H1 (cell line): ENCODE results near the gene EFEMP1. TPM values are rescaled to one million over a fixed set of nuclear protein-coding genes. Genes with fewer than 3 reads are reported as not detected.

Source experiments
- CTCF ChIA-PET: fragments of 300-600 bp; sonication (Branson Sonifier 250); formaldehyde crosslinking; loops from one replicate; lab custom pipeline; 2021; ENCODE audit not compliant: partially characterized antibody; lab: Charles Lee
- POLR2A ChIA-PET: fragments of 300-600 bp; sonication (Branson Sonifier 250); formaldehyde crosslinking; loops from one replicate; lab custom pipeline; 2021; ENCODE audit warnings: inconsistent platforms; ENCODE audit not compliant: partially characterized antibody; lab: Charles Lee
- DNase-seq, 2 experiments: peaks; one replicate each; pipeline versions ENCODE4 v3.0.0 to v3.0.0-alpha.2; 2010 to 2022; ENCODE audit warnings: low spot score in 2 of 2, low read depth in 1 of 2, mixed read lengths in 1 of 2
- FAIRE-seq: peaks from 2 replicates; lab custom pipeline; 2011; peaks lifted over from hg19 to GRCh38; lab: Jason Lieb, UNC
- H2AFZ ChIP-seq: 2 replicates; pipeline ENCODE4 v1.8.1; 2012; ENCODE audit warnings: low read length, inconsistent platforms
- H2AK5ac ChIP-seq: 2 replicates; pipeline ENCODE4 v1.6.1; 2013; ENCODE audit warnings: low read depth, low read length
- H2BK120ac ChIP-seq: replicated peaks from 2 replicates; pipeline ENCODE3; 2013; ENCODE audit warnings: low read depth, low read length, inconsistent platforms
- H2BK12ac ChIP-seq: 2 replicates; pipeline ENCODE4 v1.6.1; 2013; ENCODE audit warnings: low read depth, low read length
- H2BK15ac ChIP-seq: 2 replicates; pipeline ENCODE4 v1.6.1; 2013; ENCODE audit warnings: low read length
- H2BK20ac ChIP-seq: 2 replicates; pipeline ENCODE4 v1.6.1; 2013; ENCODE audit warnings: low read length
- H2BK5ac ChIP-seq: 2 replicates; pipeline ENCODE4 v1.6.1; 2013; ENCODE audit warnings: low read depth, low read length
- H3K14ac ChIP-seq: 2 replicates; pipeline ENCODE4 v1.6.1; 2013; ENCODE audit warnings: inconsistent platforms; ENCODE audit not compliant: insufficient read length
- H3K18ac ChIP-seq: 2 replicates; pipeline ENCODE4 v1.6.1; 2013; ENCODE audit warnings: low read length; ENCODE audit errors: extremely low read depth
- H3K23ac ChIP-seq: 2 replicates; pipeline ENCODE4 v1.6.1; 2013; ENCODE audit warnings: inconsistent platforms; ENCODE audit not compliant: insufficient read length
- H3K23me2 ChIP-seq: 2 replicates; pipeline ENCODE4 v1.6.1; 2013; ENCODE audit warnings: low read depth, low read length
- H3K27ac ChIP-seq: 2 replicates; pipeline ENCODE4 v1.6.1; 2011; ENCODE audit warnings: low read depth, low read length, inconsistent platforms
- H3K27me3 ChIP-seq, 4 experiments: replicated peaks in 1 of 4; 1 replicate in 1 of 4; 2 replicates in 3 of 4; pipeline versions ENCODE4 v1.6.1 to v1.8.1; 2011 to 2013; ENCODE audit warnings: low read length in 3 of 4, mild to moderate bottlenecking in 3 of 4, inconsistent platforms in 2 of 4, mixed read lengths in 2 of 4, moderate library complexity in 1 of 4; ENCODE audit not compliant: control insufficient read depth in 3 of 4, insufficient read depth in 3 of 4; ENCODE audit errors: extremely low read depth in 1 of 4
- H3K36me3 ChIP-seq, 4 experiments: 2 replicates each; pipeline versions ENCODE4 v1.6.1 to v1.8.1; 2011 to 2013; ENCODE audit warnings: mild to moderate bottlenecking in 4 of 4, low read length in 3 of 4, moderate library complexity in 2 of 4, control low read depth in 1 of 4, inconsistent platforms in 1 of 4; ENCODE audit not compliant: insufficient read depth in 4 of 4, control insufficient read depth in 2 of 4
- H3K4ac ChIP-seq: replicated peaks from 2 replicates; pipeline ENCODE3; 2013; ENCODE audit warnings: low read length, low read depth, mixed read lengths, inconsistent platforms; ENCODE audit not compliant: insufficient read length
- H3K4me1 ChIP-seq, 4 experiments: replicated peaks in 1 of 4; 1 replicate in 1 of 4; 2 replicates in 3 of 4; pipeline versions ENCODE4 v1.6.1 to v1.8.1; 2011 to 2013; ENCODE audit warnings: low read length in 3 of 4, inconsistent platforms in 2 of 4, mixed read lengths in 1 of 4; ENCODE audit not compliant: insufficient read depth in 4 of 4, control insufficient read depth in 3 of 4
- H3K4me2 ChIP-seq, 2 experiments: 2 replicates each; pipeline versions ENCODE4 v1.6.1 to v1.8.1; 2011 to 2013; ENCODE audit warnings: low read depth in 2 of 2, low read length in 2 of 2, control low read depth in 1 of 2, inconsistent platforms in 1 of 2, mild to moderate bottlenecking in 1 of 2; ENCODE audit not compliant: insufficient read depth in 1 of 2
- H3K4me3 ChIP-seq, 4 experiments: fragments of 200-600, 300-600 bp in 1 of 4; sonication (generic), shearing (Covaris generic), sonication (Bioruptor Twin) in 1 of 4; 2 replicates each; pipeline versions ENCODE4 v1.5.1 to v1.8.1; 2011 to 2016; ENCODE audit warnings: low read length in 4 of 4, low read depth in 3 of 4, control low read depth in 2 of 4, inconsistent platforms in 2 of 4, mild to moderate bottlenecking in 2 of 4, mixed read lengths in 1 of 4, moderate library complexity in 1 of 4; ENCODE audit not compliant: insufficient read depth in 2 of 4; ENCODE audit errors: extremely low read depth in 1 of 4
- H3K56ac ChIP-seq: replicated peaks from 2 replicates; pipeline ENCODE3; 2013; ENCODE audit warnings: low read depth, mild to moderate bottlenecking, mixed read lengths, low read length, inconsistent platforms; ENCODE audit not compliant: insufficient read length
- H3K79me1 ChIP-seq: 2 replicates; pipeline ENCODE4 v1.6.1; 2013; ENCODE audit warnings: low read depth, low read length, control low read depth
- H3K79me2 ChIP-seq, 2 experiments: 2 replicates each; pipeline versions ENCODE4 v1.6.1 to v1.8.1; 2012 to 2013; ENCODE audit warnings: low read length in 2 of 2, mild to moderate bottlenecking in 2 of 2, inconsistent platforms in 1 of 2; ENCODE audit not compliant: insufficient read depth in 2 of 2, control insufficient read depth in 1 of 2
- H3K9ac ChIP-seq, 4 experiments: replicated peaks in 1 of 4; 1 replicate in 1 of 4; 2 replicates in 3 of 4; pipeline versions ENCODE4 v1.6.1 to v1.8.1; 2011 to 2013; ENCODE audit warnings: low read depth in 3 of 4, low read length in 3 of 4, control low read depth in 2 of 4, mild to moderate bottlenecking in 2 of 4, moderate library complexity in 2 of 4, inconsistent platforms in 1 of 4; ENCODE audit errors: extremely low read depth in 1 of 4
- H3K9me3 ChIP-seq, 2 experiments: 2 replicates each; pipeline versions ENCODE4 v1.6.1 to v1.8.1; 2012 to 2013; ENCODE audit warnings: mild to moderate bottlenecking in 2 of 2, moderate library complexity in 2 of 2, control low read depth in 1 of 2, inconsistent platforms in 1 of 2, low read depth in 1 of 2, low read length in 1 of 2, mixed read lengths in 1 of 2; ENCODE audit not compliant: insufficient read depth in 2 of 2
- H4K20me1 ChIP-seq, 2 experiments: replicated peaks in 1 of 2; 2 replicates each; pipeline versions ENCODE3 to v1.8.1; 2011 to 2013; ENCODE audit warnings: inconsistent platforms in 2 of 2, low read length in 2 of 2, mild to moderate bottlenecking in 1 of 2; ENCODE audit not compliant: insufficient read depth in 2 of 2, control insufficient read depth in 1 of 2
- H4K5ac ChIP-seq: 2 replicates; pipeline ENCODE4 v1.6.1; 2013; ENCODE audit warnings: low read length, low read depth, mixed read lengths, inconsistent platforms; ENCODE audit not compliant: insufficient read length
- H4K8ac ChIP-seq: 2 replicates; pipeline ENCODE4 v1.8.0; 2013; ENCODE audit warnings: mild to moderate bottlenecking, moderate library complexity, low read length, inconsistent platforms; ENCODE audit not compliant: insufficient read depth; ENCODE audit errors: extremely low read depth
- H4K91ac ChIP-seq: replicated peaks from 2 replicates; pipeline ENCODE3; 2013; ENCODE audit warnings: low read length, mixed read lengths, inconsistent platforms; ENCODE audit not compliant: insufficient read length
- SIRT6 ChIP-seq: IDR thresholded peaks from one replicate; pipeline ENCODE4 v1.7.1; 2012; ENCODE audit warnings: low read length, inconsistent platforms
- WGBS, 2 experiments: shearing (Covaris generic) in 1 of 2; methylation state at CpG; one replicate each; pipeline versions ENCODE4 v1.1.6 to v1.1.7; 2013 to 2015; ENCODE audit warnings: low lambda C conversion rate in 2 of 2, mixed read lengths in 2 of 2, inconsistent platforms in 1 of 2, low coverage in 1 of 2, missing lambda C conversion rate in 1 of 2; ENCODE audit not compliant: insufficient replicate concordance in 2 of 2, insufficient coverage in 1 of 2, insufficient read length in 1 of 2; ENCODE audit errors: extremely low coverage in 1 of 2, missing lambda C conversion rate in 1 of 2; 5-methylcytosine and 5-hydroxymethylcytosine counted together
- polyA plus RNA-seq, 7 experiments: library from polyadenylated mRNA; depleted of rRNA in 3 of 7; stranded (reverse) in 5 of 7; unstranded in 2 of 7; fragments of >200 nt in 5 of 7; fragments of 200-250 nt in 2 of 7; gene quantifications; 1 replicate in 5 of 7; 2 replicates in 1 of 7; 4 replicates in 1 of 7; pipeline versions ENCODE4 v1.2.1 to v1.2.3, GENCODE V29; 2011 to 2013; ENCODE audit warnings: missing spikeins in 2 of 7, mixed read lengths in 2 of 7
- total RNA-seq: library from RNA; stranded (reverse); fragmentation: NEBNext Ultra II Directional; extraction: Animal tissue kit (Norgen Biotek cat#: 25700); gene quantifications from 2 replicates; pipeline ENCODE4 v1.2.1, GENCODE V29; 2021

EFEMP1 gene
- total and polyA plus RNA-seq, 2 of the 8 experiments (the other 6 are each of a cell fraction or from before 2014, with no cell fraction given) = 15.5 to 19.7 TPM

- Histone ChIP-seq H2AFZ (no peak overlapping the region), H3K4me2 (no peak overlapping the region), H3K4me1 (peaks cover 0 to 3% (median 0%) of the 10 kb centered on the region in 4 experiments; a peak in 1 of 7 replicates), H3K79me2 (no peaks in the 10 kb centered on the region), H3K23me2 (no peaks in the 10 kb centered on the region), H3K14ac (no peak overlapping the region), H3K56ac (no peak overlapping the region), H3K9me3 (no peaks in the 10 kb centered on the region), H2BK120ac (no peak overlapping the region), H3K23ac (no peak overlapping the region), H2AK5ac (no peak overlapping the region), H4K5ac (no peak overlapping the region), H4K91ac (no peak overlapping the region), H2BK12ac (no peak overlapping the region), H3K4me3 (no peak overlapping the region), H4K8ac (no peak overlapping the region), H3K36me3 (no peaks in the 10 kb centered on the region), H3K79me1 (no peaks in the 10 kb centered on the region; the same call in 1 of the 2 replicates), H3K18ac (no peak overlapping the region), H2BK5ac (no peak overlapping the region), H4K20me1 (no peaks in the 10 kb centered on the region), H3K4ac (no peak overlapping the region), H3K27me3 (no peaks in the 10 kb centered on the region), H3K27ac (no peak overlapping the region), H3K9ac (no peak overlapping the region), H2BK15ac (no peak overlapping the region), H2BK20ac (no peak overlapping the region)
- CTCF ChIA-PET = no interaction called here
- WGBS, 2 experiments = 90% methylated on average over 1 of the region's 1 CpG; no CpG with 5 or more reads in 1 of the 2 experiments
- no peak for TF ChIP-seq SIRT6
- FAIRE-seq (no peak), DNase-seq (no peak)
- POLR2A ChIA-PET = no interaction called here
Measured at GRCh38 chr2:55883829-55884228, 39.8 kb downstream of the EFEMP1 start.
